HCT116 (cell line): ENCODE measurements around the gene URAD. TPM values are rescaled to one million over a fixed set of nuclear protein-coding genes. Genes with fewer than 3 reads are reported as not detected.

Experiments
- ATAC-seq: fragments of 200-7000 bp; cut with Tn5 transposase; 2 replicates; pipeline ENCODE4 v1.9.1; 2020; ENCODE audit warnings: mild to moderate bottlenecking, moderate library complexity
- BruUV-seq: library from RNA; stranded (reverse); fragments of 400-500 nt; replicated peaks from 2 replicates; lab custom pipeline; 2021; lab: Mats Ljungman, UMichigan
- CTCF ChIA-PET: fragments of 300-600 bp; sonication (Branson Sonifier 250); formaldehyde crosslinking; loops from one replicate; lab custom pipeline; 2021; ENCODE audit warnings: antibody characterized with exemption; lab: Charles Lee
- POLR2A ChIA-PET: fragments of 300-600, 350-600 bp; sonication (Branson Sonifier 250); formaldehyde crosslinking; loops from one replicate; lab custom pipeline; 2021; ENCODE audit warnings: antibody characterized with exemption; lab: Charles Lee
- RAD21 ChIA-PET, 2 experiments: fragments of 300-600 bp; sonication (Branson Sonifier 250); formaldehyde crosslinking; loops; one replicate each; lab custom pipeline; 2023; ENCODE audit warnings: low total read pairs in 2 of 2; ENCODE audit not compliant: uncharacterized antibody in 2 of 2, unreplicated experiment in 2 of 2, low non-redundant PET in 1 of 2; lab: Charles Lee
- DNase-seq: peaks from one replicate; pipeline ENCODE4 v3.0.0-alpha.2; 2010; ENCODE audit warnings: low read depth, low spot score
- H2AFZ ChIP-seq: fragments of 200-600 bp; shearing (Covaris generic), sonication (generic); 2 replicates; pipeline ENCODE4 v1.6.1; 2017; ENCODE audit warnings: low read depth, mixed run types, mixed read lengths, antibody characterized with exemption, low read length; ENCODE audit not compliant: poor library complexity, severe bottlenecking
- H3K27ac ChIP-seq: 2 replicates; pipeline ENCODE4 v1.5.1; 2012; ENCODE audit warnings: low read depth, low read length
- H3K27me3 ChIP-seq: fragments of 200-600 bp; sonication (generic); 2 replicates; pipeline ENCODE4 v1.6.1; 2016; ENCODE audit warnings: mixed run types, low read length, mixed read lengths; ENCODE audit not compliant: insufficient read depth
- H3K36me3 ChIP-seq, 2 experiments: fragments of 200-500 bp in 1 of 2; fragments of 200-600 bp in 1 of 2; sonication (Bioruptor generic) in 1 of 2; sonication (generic) in 1 of 2; 2 replicates each; pipeline versions ENCODE4 v1.5.1 to v1.6.1; 2014 to 2016; ENCODE audit warnings: low read length in 2 of 2, inconsistent platforms in 1 of 2, mixed read lengths in 1 of 2, mixed run types in 1 of 2; ENCODE audit not compliant: insufficient read depth in 2 of 2, control insufficient read depth in 1 of 2
- H3K4me1 ChIP-seq, 2 experiments: fragments of 200-600 bp in 1 of 2; sonication (generic) in 1 of 2; 2 replicates each; pipeline versions ENCODE4 v1.5.1 to v1.6.1; 2012 to 2017; ENCODE audit warnings: low read length in 2 of 2, inconsistent platforms in 1 of 2, mild to moderate bottlenecking in 1 of 2, mixed read lengths in 1 of 2, mixed run types in 1 of 2, moderate library complexity in 1 of 2; ENCODE audit not compliant: insufficient read depth in 2 of 2, control insufficient read depth in 1 of 2
- H3K4me2 ChIP-seq: fragments of 200-600 bp; sonication (generic); 2 replicates; pipeline ENCODE4 v1.6.1; 2017; ENCODE audit warnings: mixed run types, low read length, mixed read lengths
- H3K4me3 ChIP-seq, 2 experiments: fragments of 200-600 bp in 1 of 2; sonication (generic) in 1 of 2; replicated peaks in 1 of 2; 2 replicates each; pipeline ENCODE4 v1.5.1; 2011 to 2016; ENCODE audit warnings: low read length in 2 of 2, control low read depth in 1 of 2, low read depth in 1 of 2, mild to moderate bottlenecking in 1 of 2, mixed read lengths in 1 of 2, mixed run types in 1 of 2
- H3K79me2 ChIP-seq: fragments of 200-600 bp; sonication (generic); 2 replicates; pipeline ENCODE4 v1.6.1; 2017; ENCODE audit warnings: mild to moderate bottlenecking, mixed run types, low read length, moderate library complexity, mixed read lengths; ENCODE audit not compliant: insufficient read depth
- H3K9ac ChIP-seq: fragments of 200-600 bp; sonication (generic); 2 replicates; pipeline ENCODE4 v1.6.1; 2016; ENCODE audit warnings: low read length, mixed read lengths
- H3K9me2 ChIP-seq: fragments of 200-600 bp; sonication (generic), shearing (Covaris generic); 2 replicates; pipeline ENCODE4 v1.6.1; 2017; ENCODE audit warnings: mixed run types, mild to moderate bottlenecking, moderate library complexity; ENCODE audit not compliant: insufficient read depth
- H3K9me3 ChIP-seq, 2 experiments: fragments of 200-500 bp in 1 of 2; fragments of 200-600 bp in 1 of 2; sonication (Bioruptor generic) in 1 of 2; sonication (generic) in 1 of 2; 2 replicates each; pipeline ENCODE4 v1.6.1; 2014 to 2017; ENCODE audit warnings: low read length in 2 of 2, mixed read lengths in 2 of 2, inconsistent platforms in 1 of 2, low read depth in 1 of 2, mild to moderate bottlenecking in 1 of 2, mixed run types in 1 of 2, moderate library complexity in 1 of 2; ENCODE audit not compliant: control insufficient read depth in 1 of 2, insufficient read depth in 1 of 2
- H4K20me1 ChIP-seq: fragments of 200-600 bp; sonication (generic), shearing (Covaris generic); 2 replicates; pipeline ENCODE4 v1.6.1; 2017; ENCODE audit warnings: mixed run types, mild to moderate bottlenecking, moderate library complexity; ENCODE audit not compliant: insufficient read depth
- CBX3 ChIP-seq: IDR thresholded peaks from 2 replicates; pipeline ENCODE4 v1.6.1; 2012; ENCODE audit warnings: low read depth
- CEBPB ChIP-seq: IDR thresholded peaks from 2 replicates; pipeline ENCODE4 v1.6.1; 2012; ENCODE audit warnings: low read depth
- EGR1 ChIP-seq: IDR thresholded peaks from 2 replicates; pipeline ENCODE4 v1.6.1; 2012; ENCODE audit warnings: low read depth
- ELF1 ChIP-seq: IDR thresholded peaks from 2 replicates; pipeline ENCODE4 v1.6.1; 2012; ENCODE audit warnings: low read depth, borderline replicate concordance
- EZH2 ChIP-seq: fragments of 200-600 bp; sonication (generic); IDR thresholded peaks from 2 replicates; pipeline ENCODE4 v1.6.1; 2017; ENCODE audit warnings: antibody characterized with exemption, mixed run types
- EZH2phosphoT487 ChIP-seq: fragments of 200-600 bp; IDR thresholded peaks from 2 replicates; pipeline ENCODE4 v1.6.1; 2018; ENCODE audit warnings: antibody characterized with exemption, borderline replicate concordance
- FOSL1 ChIP-seq: IDR thresholded peaks from 2 replicates; pipeline ENCODE4 v1.6.1; 2012; ENCODE audit warnings: low read depth
- JUND ChIP-seq: IDR thresholded peaks from 2 replicates; pipeline ENCODE4 v1.6.1; 2012
- POLR2A ChIP-seq: IDR thresholded peaks from 2 replicates; pipeline ENCODE4 v1.7.0; 2011; ENCODE audit warnings: borderline replicate concordance; ENCODE audit not compliant: insufficient read depth, insufficient read length; ENCODE audit errors: extremely low read depth
- POLR2AphosphoS5 ChIP-seq: IDR thresholded peaks from 2 replicates; pipeline ENCODE4 v1.6.1; 2011; ENCODE audit warnings: mild to moderate bottlenecking, low read depth, low read length, moderate library complexity
- RAD21 ChIP-seq: IDR thresholded peaks from 2 replicates; pipeline ENCODE4 v1.6.1; 2012; ENCODE audit warnings: low read depth, mild to moderate bottlenecking
- SP1 ChIP-seq: IDR thresholded peaks from 2 replicates; pipeline ENCODE4 v1.6.1; 2012; ENCODE audit warnings: low read depth
- SRF ChIP-seq: IDR thresholded peaks from 2 replicates; pipeline ENCODE4 v1.6.1; 2012; ENCODE audit warnings: low read depth
- TCF7L2 ChIP-seq: IDR thresholded peaks from 2 replicates; pipeline ENCODE4 v1.7.0; 2011; ENCODE audit warnings: borderline replicate concordance, inconsistent platforms; ENCODE audit not compliant: insufficient read depth, insufficient read length; ENCODE audit errors: extremely low read depth
- YY1 ChIP-seq: IDR thresholded peaks from 2 replicates; pipeline ENCODE4 v1.6.1; 2011; ENCODE audit warnings: low read length, low read depth, moderate library complexity, mild to moderate bottlenecking; ENCODE audit not compliant: insufficient replicate concordance; ENCODE audit errors: extremely low read depth
- ZFX ChIP-seq: fragments of 450-650 bp; IDR thresholded peaks from 2 replicates; pipeline ENCODE4 v1.6.1; 2017
- intact Hi-C: fragments of 100-400 bp; cut with micrococcal nuclease; formaldehyde crosslinking; loops from 2 replicates; pipeline ENCODE4 v1.10.0; 2022
- total RNA-seq: library from RNA; stranded (reverse); gene quantifications from one replicate; pipeline ENCODE4 v1.2.1, GENCODE V29; 2021; ENCODE audit not compliant: unreplicated experiment
- TF ChIP-seq, protein P1 (sequence below): IDR thresholded peaks from 2 replicates; pipeline ENCODE4 v1.6.1; 2011; ENCODE audit warnings: mild to moderate bottlenecking, low read length, moderate library complexity; ENCODE audit not compliant: insufficient replicate concordance; ENCODE audit errors: extremely low read depth
- TF ChIP-seq, protein P2 (sequence below), 3 experiments: fragments of 200-600 bp in 1 of 3; sonication (generic) in 1 of 3; IDR thresholded peaks in 2 of 3; conservative IDR thresholded peaks in 1 of 3; 2 replicates each; pipeline ENCODE4 v1.5.1; 2012 to 2017; ENCODE audit warnings: low read depth in 2 of 3, low read length in 2 of 3, antibody characterized with exemption in 1 of 3, borderline replicate concordance in 1 of 3, control low read depth in 1 of 3, mild to moderate bottlenecking in 1 of 3, mixed read lengths in 1 of 3, mixed run types in 1 of 3, moderate library complexity in 1 of 3; ENCODE audit not compliant: insufficient read depth in 1 of 3
- TF ChIP-seq, protein P3 (sequence below): IDR thresholded peaks from 2 replicates; pipeline ENCODE4 v1.6.1; 2012

The URAD gene
- total RNA-seq, 1 experiment from 2014 or later: not detected

DNA sequence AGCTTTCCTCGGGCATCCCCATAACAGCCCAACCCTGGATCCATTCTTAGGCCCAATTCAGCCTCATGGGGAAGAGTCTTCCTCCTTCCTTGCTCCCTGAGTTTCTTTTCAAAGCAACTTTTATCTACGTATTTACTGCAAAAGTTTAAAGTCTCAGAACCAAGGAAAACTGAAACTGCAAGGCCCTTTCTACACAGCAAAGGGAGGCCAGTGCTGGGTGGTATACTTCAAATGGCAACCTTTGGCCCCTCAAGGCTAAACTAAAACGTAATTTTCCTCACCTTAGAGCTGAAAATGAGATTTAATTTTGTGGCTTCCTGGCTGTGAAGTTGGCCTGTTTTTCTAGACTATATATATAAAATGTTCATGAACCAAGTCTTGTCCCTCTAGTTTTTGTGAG, 25.0 kb downstream of the URAD start:
- H3K9me2 ChIP-seq: no peaks in the 10 kb centered on the region
- H3K4me2 ChIP-seq: no peak overlapping the region
- ChIA-PET CTCF (interaction anchor here (1.6 to 2.1 kb wide), 2 partner anchors 10 to 133 kb away, joined by 4 to 7 read pairs; no protein-coding TSS in a partner anchor), POLR2A (no interaction called here), RAD21 (no interaction called here)
- H3K4me1 ChIP-seq: peaks cover 6 to 16% of the 10 kb centered on the region in 2 experiments; a peak in 3 of 4 replicates
- BruUV-seq: no TSS peak
- H3K36me3 ChIP-seq: peaks cover 0 to 4% of the 10 kb centered on the region in 2 experiments; a peak in 1 of 4 replicates
- ATAC-seq: no peak
- peaks cover 39% of the 10 kb centered on the region for H3K79me2 ChIP-seq
- H2AFZ ChIP-seq: no peak overlapping the region
- no peak for TF ChIP-seq ELF1
- no peak for TF ChIP-seq SRF
- TF ChIP-seq, protein P1, sequence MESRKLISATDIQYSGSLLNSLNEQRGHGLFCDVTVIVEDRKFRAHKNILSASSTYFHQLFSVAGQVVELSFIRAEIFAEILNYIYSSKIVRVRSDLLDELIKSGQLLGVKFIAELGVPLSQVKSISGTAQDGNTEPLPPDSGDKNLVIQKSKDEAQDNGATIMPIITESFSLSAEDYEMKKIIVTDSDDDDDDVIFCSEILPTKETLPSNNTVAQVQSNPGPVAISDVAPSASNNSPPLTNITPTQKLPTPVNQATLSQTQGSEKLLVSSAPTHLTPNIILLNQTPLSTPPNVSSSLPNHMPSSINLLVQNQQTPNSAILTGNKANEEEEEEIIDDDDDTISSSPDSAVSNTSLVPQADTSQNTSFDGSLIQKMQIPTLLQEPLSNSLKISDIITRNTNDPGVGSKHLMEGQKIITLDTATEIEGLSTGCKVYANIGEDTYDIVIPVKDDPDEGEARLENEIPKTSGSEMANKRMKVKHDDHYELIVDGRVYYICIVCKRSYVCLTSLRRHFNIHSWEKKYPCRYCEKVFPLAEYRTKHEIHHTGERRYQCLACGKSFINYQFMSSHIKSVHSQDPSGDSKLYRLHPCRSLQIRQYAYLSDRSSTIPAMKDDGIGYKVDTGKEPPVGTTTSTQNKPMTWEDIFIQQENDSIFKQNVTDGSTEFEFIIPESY: no peak
- TF ChIP-seq EZH2phosphoT487: no peak
- no peak for TF ChIP-seq CBX3
- TF ChIP-seq, protein P2, sequence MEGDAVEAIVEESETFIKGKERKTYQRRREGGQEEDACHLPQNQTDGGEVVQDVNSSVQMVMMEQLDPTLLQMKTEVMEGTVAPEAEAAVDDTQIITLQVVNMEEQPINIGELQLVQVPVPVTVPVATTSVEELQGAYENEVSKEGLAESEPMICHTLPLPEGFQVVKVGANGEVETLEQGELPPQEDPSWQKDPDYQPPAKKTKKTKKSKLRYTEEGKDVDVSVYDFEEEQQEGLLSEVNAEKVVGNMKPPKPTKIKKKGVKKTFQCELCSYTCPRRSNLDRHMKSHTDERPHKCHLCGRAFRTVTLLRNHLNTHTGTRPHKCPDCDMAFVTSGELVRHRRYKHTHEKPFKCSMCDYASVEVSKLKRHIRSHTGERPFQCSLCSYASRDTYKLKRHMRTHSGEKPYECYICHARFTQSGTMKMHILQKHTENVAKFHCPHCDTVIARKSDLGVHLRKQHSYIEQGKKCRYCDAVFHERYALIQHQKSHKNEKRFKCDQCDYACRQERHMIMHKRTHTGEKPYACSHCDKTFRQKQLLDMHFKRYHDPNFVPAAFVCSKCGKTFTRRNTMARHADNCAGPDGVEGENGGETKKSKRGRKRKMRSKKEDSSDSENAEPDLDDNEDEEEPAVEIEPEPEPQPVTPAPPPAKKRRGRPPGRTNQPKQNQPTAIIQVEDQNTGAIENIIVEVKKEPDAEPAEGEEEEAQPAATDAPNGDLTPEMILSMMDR (IDR thresholded peaks at IDR 0.05 in 2 of 3, conservative IDR thresholded peaks at IDR 0.05 in 1 of 3; ENCODE audit: borderline replicate concordance in 1 of 3, insufficient read depth in 1 of 3, low read depth in 2 of 3, low read length in 2 of 3): no peak
- TF ChIP-seq FOSL1: no peak
- no peak for TF ChIP-seq CEBPB
- no peak for TF ChIP-seq YY1
- TF ChIP-seq ZFX: no peak
- no peak for TF ChIP-seq EGR1
- TF ChIP-seq JUND: no peak
- no peak for TF ChIP-seq POLR2A
- TF ChIP-seq TCF7L2: no peak
- no peak for TF ChIP-seq RAD21
- TF ChIP-seq, protein P3, sequence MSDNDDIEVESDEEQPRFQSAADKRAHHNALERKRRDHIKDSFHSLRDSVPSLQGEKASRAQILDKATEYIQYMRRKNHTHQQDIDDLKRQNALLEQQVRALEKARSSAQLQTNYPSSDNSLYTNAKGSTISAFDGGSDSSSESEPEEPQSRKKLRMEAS: no peak
- no peak for TF ChIP-seq EZH2
- TF ChIP-seq SP1: no peak
- TF ChIP-seq POLR2AphosphoS5: no peak
- H3K9ac ChIP-seq: no peak overlapping the region
- DNase-seq: no peak
- H3K4me3 ChIP-seq: no peak overlapping the region
- intact Hi-C loops: no loop called here
- no peak overlapping the region for H3K27ac ChIP-seq
- no peaks in the 10 kb centered on the region for H3K27me3 ChIP-seq
- H4K20me1 ChIP-seq: no peaks in the 10 kb centered on the region
- H3K9me3 ChIP-seq: no peaks in the 10 kb centered on the region
